A549 (cell line): ENCODE measurements around the gene GNB5.

Source experiments
- CHD2 ChIP-seq: fragments of 150-350 bp; IDR thresholded peaks from 2 replicates; pipeline ENCODE4 v1.6.1; 2014; ENCODE audit warnings: low read length; ENCODE audit not compliant: partially characterized antibody
- KDM1A ChIP-seq: fragments of 200-600 bp; sonication (generic); IDR thresholded peaks from 2 replicates; pipeline ENCODE4 v1.6.1; 2016; ENCODE audit warnings: low read depth, mild to moderate bottlenecking
- MAX ChIP-seq: IDR thresholded peaks from 2 replicates; pipeline ENCODE4 v1.6.1; 2012
- SREBF2 ChIP-seq: fragments of 450-650 bp; IDR thresholded peaks from 2 replicates; pipeline ENCODE4 v1.6.1; 2014; ENCODE audit warnings: mild to moderate bottlenecking, moderate library complexity
- ZNF302 ChIP-seq: fragments of 250-450 bp; sonication (Bioruptor Pico); IDR thresholded peaks from 2 replicates; pipeline ENCODE4 v1.9.0; 2021; ENCODE audit warnings: inconsistent platforms, mild to moderate bottlenecking, moderate library complexity
- TF ChIP-seq, protein P1 (sequence below): fragments of >200 bp; sonication (Bioruptor Twin); formaldehyde crosslinking; IDR thresholded peaks from 3 replicates; pipeline ENCODE4 v1.5.1; 2016

DNA sequence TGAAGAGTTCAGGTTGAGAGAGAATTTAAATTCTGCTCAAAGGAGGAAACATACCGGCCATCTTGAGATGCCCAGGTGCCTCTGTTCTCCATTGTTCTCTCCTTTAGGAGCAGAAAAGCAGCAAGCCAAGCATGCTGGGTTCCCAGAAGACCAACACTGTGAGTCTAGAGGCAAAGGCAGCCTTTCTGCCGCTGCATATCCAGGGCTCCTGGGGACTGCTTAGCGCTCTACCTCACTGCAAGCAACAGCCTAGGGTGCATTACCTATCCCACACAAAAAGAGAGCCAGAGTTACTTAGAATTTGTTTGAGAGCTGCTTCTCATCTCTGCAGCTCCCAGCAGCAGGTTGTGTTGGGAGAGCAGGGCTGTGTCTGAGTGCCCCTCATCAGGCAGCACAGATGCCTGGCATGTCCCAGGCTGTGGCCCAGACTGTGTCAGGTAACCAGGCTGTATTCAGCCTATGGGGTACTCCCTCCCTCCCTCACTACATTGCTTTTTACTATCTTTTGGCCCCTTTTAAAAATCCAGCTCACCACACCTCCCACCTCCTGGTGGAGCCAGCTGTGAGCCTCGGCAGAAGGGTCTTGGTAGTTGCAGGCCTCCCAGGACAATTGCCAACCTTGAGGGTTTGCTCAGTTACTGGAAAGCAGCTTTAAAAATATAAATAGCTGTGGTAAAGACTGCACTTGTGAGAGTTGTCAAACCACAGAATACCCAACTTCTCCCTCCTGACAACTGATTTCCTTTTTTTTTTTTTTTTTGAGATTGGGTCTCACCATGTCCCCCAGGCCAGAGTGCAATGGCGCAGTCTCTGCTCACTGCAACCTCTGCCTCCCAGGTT, 108.8 kb downstream of the GNB5 start:
- TF ChIP-seq, protein P1, sequence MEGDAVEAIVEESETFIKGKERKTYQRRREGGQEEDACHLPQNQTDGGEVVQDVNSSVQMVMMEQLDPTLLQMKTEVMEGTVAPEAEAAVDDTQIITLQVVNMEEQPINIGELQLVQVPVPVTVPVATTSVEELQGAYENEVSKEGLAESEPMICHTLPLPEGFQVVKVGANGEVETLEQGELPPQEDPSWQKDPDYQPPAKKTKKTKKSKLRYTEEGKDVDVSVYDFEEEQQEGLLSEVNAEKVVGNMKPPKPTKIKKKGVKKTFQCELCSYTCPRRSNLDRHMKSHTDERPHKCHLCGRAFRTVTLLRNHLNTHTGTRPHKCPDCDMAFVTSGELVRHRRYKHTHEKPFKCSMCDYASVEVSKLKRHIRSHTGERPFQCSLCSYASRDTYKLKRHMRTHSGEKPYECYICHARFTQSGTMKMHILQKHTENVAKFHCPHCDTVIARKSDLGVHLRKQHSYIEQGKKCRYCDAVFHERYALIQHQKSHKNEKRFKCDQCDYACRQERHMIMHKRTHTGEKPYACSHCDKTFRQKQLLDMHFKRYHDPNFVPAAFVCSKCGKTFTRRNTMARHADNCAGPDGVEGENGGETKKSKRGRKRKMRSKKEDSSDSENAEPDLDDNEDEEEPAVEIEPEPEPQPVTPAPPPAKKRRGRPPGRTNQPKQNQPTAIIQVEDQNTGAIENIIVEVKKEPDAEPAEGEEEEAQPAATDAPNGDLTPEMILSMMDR: no peak
- no peak for TF ChIP-seq CHD2
- TF ChIP-seq SREBF2: no peak
- no peak for TF ChIP-seq MAX
- no peak for TF ChIP-seq ZNF302 (CRISPR knock-in tag)
- no peak for TF ChIP-seq KDM1A
